ENCODE measurements around the gene SPATA31E1.

Gene SPATA31E1

DNA sequence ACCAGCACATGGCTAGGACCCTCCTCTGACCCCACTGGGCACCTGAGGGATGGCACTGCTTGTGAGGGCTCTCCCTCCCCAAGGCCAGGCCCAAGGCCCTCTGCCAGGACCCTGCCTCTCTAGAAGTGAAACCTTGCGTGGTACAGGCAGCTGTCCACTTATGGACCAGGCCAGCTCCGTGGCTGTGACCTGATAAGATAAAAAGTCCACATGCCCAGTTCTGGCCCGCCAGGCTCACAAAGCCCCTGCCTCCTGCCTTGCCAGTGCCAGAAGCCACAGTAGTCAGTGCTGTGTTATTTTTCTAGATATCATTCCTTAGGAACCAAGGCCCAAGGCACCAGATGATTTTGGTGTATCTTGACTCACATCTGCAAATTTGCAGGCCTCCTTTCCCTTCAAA lies 14.0 kb upstream of the SPATA31E1 start:
- no peak overlapping the region for H3K4me3 Mint-ChIP-seq
- H3K27ac Mint-ChIP-seq = no peak overlapping the region
- peaks cover 14 to 29% of the 10 kb centered on the region in 2 donors for H3K27me3 Mint-ChIP-seq
- ATAC-seq (replicated peaks) = no peak
- DNase-seq = no peak
- no peaks in the 10 kb centered on the region for H3K4me1 Mint-ChIP-seq (ENCODE audit: low read depth in 2 of 2)
- H3K9me3 Mint-ChIP-seq = peaks cover 6 to 11% of the 10 kb centered on the region in 2 donors
- peaks cover 3% of the 10 kb centered on the region for H3K36me3 Mint-ChIP-seq (ENCODE audit: insufficient read depth)

DNA sequence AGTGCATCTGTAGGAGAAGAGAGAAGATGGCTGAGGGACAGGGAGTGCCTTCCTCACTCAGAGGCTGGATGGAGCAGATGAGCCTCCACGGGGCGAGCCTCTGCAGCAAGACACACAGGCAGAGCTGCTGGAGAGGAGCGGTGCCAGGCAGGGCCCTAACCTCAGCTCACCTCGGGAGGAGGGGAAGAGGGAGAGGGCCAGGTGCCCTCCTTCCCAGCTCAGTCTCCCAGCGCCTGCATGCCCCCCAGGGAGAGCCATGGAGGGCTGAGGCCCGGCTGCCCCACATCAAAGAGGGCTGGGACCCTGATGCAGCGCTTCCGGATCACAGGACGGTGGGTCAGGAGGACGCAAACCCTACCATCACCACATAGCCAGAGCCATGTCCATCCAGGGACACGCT lies 13.6 kb upstream of the SPATA31E1 start:
- Mint-ChIP-seq H3K9me3 (peaks cover 6 to 11% of the 10 kb centered on the region in 2 donors), H3K36me3 (ENCODE audit: insufficient read depth) (peaks cover 3% of the 10 kb centered on the region), H3K4me3 (no peak overlapping the region), H3K27ac (no peak overlapping the region), H3K4me1 (ENCODE audit: low read depth in 2 of 2) (no peaks in the 10 kb centered on the region), H3K27me3 (peaks cover 13 to 34% of the 10 kb centered on the region in 2 donors)
- DNase-seq = no peak
- no peak for ATAC-seq (replicated peaks)

DNA sequence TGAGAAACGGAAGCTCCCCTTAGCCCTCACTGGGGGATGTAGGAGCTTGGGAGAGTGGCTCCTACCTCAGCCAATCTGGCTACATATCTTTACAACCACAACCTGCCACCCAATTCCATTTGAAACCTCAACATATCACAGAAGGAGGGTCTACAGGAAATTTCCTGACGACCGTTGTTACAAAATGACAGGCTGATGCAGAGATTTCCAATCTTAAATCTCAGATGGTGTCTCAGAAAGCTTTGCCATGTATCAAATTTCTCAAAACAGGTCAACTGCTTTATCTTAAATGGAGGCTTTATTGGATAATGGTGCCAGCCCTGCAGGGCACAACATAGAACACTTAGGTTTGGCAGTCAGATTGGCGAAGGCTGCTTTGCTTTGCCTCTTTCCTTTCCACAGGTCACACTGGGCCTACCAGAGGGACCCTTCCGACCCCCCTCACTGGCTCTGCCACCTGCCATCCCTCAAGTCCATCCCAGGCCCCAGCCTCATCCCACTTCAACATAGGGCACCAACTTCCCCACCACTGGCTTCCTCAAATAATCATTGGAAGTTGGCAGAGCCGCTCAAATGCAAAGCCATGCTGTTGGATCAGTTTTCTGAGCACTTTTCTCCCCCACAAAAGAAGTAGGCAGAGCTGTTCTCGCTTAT lies 11.1 kb upstream of the SPATA31E1 start:
- ATAC-seq (replicated peaks) (no peak), DNase-seq (no peak)
- peaks cover 7 to 46% of the 10 kb centered on the region in 2 donors for H3K27me3 Mint-ChIP-seq
- no peaks in the 10 kb centered on the region for H3K4me1 Mint-ChIP-seq (ENCODE audit: low read depth in 2 of 2)
- H3K4me3 Mint-ChIP-seq = no peak overlapping the region
- H3K9me3 Mint-ChIP-seq = peaks cover 6 to 11% of the 10 kb centered on the region in 2 donors
- no peak overlapping the region for H3K27ac Mint-ChIP-seq
- peaks cover under 1% of the 10 kb centered on the region for H3K36me3 Mint-ChIP-seq (ENCODE audit: insufficient read depth)

DNA sequence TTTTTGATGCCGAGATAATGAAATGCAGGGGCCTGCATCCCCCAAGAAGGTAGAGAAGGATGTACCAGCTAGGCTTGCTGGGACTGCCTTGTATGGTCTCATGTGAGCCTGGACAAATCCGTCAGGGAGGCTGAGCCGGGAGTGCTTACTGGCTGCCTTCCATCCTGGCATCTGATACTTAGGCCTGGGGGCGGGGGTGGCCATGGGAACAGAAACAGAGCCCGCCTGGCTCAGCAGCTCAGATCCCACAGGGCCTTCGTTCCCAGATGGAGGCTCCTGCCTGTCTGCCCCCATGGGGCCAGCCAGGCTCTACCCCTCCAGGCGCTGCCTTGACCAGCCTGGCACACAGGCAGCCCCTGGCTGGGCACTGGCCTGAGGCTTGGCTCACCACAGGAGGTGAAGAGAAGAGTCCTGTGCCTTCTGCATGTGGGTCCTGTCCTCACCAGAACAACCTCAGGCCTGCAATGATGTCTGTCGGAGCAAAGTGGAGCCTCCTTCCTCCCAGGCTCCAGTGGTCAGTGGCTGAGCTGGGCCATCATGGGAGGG lies 10.5 kb upstream of the SPATA31E1 start:
- no peak for DNase-seq
- ATAC-seq (replicated peaks) = no peak
- no peaks in the 10 kb centered on the region for H3K4me1 Mint-ChIP-seq (ENCODE audit: low read depth in 2 of 2)
- no peak overlapping the region for H3K27ac Mint-ChIP-seq
- H3K36me3 Mint-ChIP-seq (ENCODE audit: insufficient read depth) = peaks cover 3% of the 10 kb centered on the region
- peaks cover 12 to 46% of the 10 kb centered on the region in 2 donors for H3K27me3 Mint-ChIP-seq
- peaks cover 6 to 11% of the 10 kb centered on the region in 2 donors for H3K9me3 Mint-ChIP-seq
- no peak overlapping the region for H3K4me3 Mint-ChIP-seq

DNA sequence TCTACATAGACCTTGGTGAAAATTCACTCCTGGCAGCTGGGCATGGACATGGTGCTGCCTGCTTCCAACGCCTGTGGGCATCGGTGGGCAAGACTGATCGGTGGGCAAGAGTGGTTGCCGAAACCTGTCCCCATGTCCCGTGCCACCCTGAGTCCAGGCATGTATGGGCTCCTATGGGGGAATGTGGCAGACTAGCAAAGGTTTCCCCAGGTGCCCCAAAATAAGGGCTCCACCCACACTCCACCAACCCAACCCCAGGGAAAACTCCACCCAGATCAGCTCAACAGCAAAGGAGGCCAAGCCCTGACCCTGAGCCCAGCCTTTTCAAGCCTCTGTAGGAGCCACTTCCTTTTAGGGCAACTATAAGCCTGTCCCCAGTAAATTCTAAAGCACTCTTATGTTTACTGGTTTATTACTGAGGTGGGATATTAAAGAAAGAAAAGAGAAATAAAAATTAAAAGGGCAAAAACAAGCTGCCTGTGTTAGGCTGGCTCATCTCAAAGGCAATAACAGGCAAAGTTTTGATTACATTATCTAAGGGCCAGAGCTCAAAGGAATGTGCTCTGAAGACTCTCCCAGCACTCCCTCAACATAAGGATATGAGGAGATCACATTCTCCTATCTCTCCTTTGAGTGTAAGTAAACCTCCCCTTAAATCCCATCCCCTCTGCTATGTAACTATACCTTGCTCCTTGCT lies 8.9 kb upstream of the SPATA31E1 start:
- peaks cover 19 to 53% of the 10 kb centered on the region in 2 donors for H3K27me3 Mint-ChIP-seq
- no peak for DNase-seq
- peaks cover 3% of the 10 kb centered on the region for H3K36me3 Mint-ChIP-seq (ENCODE audit: insufficient read depth)
- no peak for ATAC-seq (replicated peaks)
- H3K4me1 Mint-ChIP-seq (ENCODE audit: low read depth in 2 of 2) = no peaks in the 10 kb centered on the region
- H3K9me3 Mint-ChIP-seq = peaks cover 6 to 11% of the 10 kb centered on the region in 2 donors
- H3K4me3 Mint-ChIP-seq = no peak overlapping the region
- H3K27ac Mint-ChIP-seq = no peak overlapping the region

DNA sequence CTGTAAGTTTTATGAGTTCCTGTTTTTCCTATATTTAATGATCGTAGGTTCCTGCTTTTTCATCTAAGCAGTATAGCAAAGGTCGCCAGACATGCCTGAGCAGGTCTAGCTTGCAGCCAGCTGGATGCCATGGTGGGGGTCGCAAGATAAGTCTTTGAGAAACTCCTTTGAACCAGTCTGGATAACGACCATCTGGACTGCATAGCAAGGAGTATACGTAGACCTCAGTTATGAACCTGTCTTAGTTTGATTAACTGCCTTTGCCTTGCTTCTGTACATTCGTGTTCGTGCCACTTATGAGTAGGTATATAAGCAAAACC lies 8.4 kb upstream of the SPATA31E1 start:
- no peak for ATAC-seq (replicated peaks)
- Mint-ChIP-seq H3K4me1 (ENCODE audit: low read depth in 2 of 2) (no peaks in the 10 kb centered on the region), H3K27ac (no peak overlapping the region)

DNA sequence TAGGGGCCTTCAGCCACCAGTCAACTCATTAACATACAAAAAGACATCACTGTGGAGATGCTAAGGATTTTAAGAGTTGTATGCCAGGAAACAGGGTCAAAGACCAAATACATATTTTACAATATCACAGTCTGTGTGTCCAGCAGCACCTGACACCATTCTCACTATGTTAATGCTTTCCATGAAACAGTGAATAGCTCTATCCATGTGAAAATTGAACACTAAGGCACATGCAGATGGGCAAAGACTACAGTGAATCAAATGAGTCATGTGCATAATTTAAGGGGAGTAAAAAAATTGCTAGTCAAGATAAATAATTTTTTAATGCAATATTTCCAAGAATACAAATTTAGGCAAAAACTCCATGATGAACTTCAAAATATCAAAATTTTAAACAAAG lies 7.6 kb upstream of the SPATA31E1 start:
- Mint-ChIP-seq H3K9me3 (peaks cover 0 to 1% of the 10 kb centered on the region in 2 donors), H3K36me3 (ENCODE audit: insufficient read depth) (peaks cover 3% of the 10 kb centered on the region), H3K4me3 (no peak overlapping the region), H3K27ac (no peak overlapping the region), H3K27me3 (peaks cover 23 to 58% of the 10 kb centered on the region in 2 donors), H3K4me1 (ENCODE audit: low read depth in 2 of 2) (no peaks in the 10 kb centered on the region)
- ATAC-seq (replicated peaks) (no peak), DNase-seq (no peak)

More for the DNA sequence above, 8.4 kb upstream of the SPATA31E1 start:
- no peak overlapping the region for H3K4me3 Mint-ChIP-seq
- peaks cover 6 to 9% of the 10 kb centered on the region in 2 donors for H3K9me3 Mint-ChIP-seq
- no peak for DNase-seq
- peaks cover 19 to 53% of the 10 kb centered on the region in 2 donors for H3K27me3 Mint-ChIP-seq
- H3K36me3 Mint-ChIP-seq (ENCODE audit: insufficient read depth) = peaks cover 3% of the 10 kb centered on the region

DNA sequence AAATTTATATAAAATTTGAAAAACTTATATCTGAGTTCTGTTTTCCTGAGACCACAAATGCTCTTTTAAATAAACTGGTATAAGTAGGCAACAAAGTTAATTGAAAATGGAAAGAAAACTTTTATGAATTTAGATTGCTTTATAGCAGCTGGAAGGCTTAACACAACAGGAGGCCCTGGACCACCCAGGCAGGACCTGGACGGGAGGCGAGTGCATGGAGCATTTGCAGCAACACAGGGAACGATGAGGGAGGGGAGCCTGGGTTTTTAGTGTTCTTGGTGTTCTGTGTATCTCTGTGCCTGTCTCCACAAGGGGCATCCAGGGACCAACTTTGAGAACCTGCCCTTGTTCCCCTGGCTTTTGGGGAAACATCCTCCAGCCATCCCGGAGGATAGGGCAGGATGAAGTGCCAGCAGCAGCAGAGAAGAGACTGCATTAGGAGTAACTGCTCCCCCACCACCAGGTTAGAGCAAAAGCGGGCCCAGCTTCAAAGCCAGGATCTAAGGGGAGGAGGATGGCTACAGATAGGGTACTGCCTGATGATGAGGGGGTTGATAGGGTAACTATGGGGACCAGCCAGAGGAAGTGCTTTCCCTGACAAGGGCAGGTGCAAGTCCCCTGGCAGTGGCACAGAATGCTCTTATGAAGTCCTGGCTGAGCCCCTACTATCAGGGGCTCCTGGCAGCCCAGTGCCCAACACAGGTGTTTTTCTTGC lies 6.7 kb upstream of the SPATA31E1 start:
- no peak overlapping the region for H3K4me3 Mint-ChIP-seq
- ATAC-seq (replicated peaks) = no peak
- no peaks in the 10 kb centered on the region for H3K9me3 Mint-ChIP-seq
- H3K27ac Mint-ChIP-seq = no peak overlapping the region
- peaks cover 3% of the 10 kb centered on the region for H3K36me3 Mint-ChIP-seq (ENCODE audit: insufficient read depth)
- DNase-seq = no peak
- peaks cover 27 to 67% of the 10 kb centered on the region in 2 donors for H3K27me3 Mint-ChIP-seq
- H3K4me1 Mint-ChIP-seq (ENCODE audit: low read depth in 2 of 2) = no peaks in the 10 kb centered on the region

DNA sequence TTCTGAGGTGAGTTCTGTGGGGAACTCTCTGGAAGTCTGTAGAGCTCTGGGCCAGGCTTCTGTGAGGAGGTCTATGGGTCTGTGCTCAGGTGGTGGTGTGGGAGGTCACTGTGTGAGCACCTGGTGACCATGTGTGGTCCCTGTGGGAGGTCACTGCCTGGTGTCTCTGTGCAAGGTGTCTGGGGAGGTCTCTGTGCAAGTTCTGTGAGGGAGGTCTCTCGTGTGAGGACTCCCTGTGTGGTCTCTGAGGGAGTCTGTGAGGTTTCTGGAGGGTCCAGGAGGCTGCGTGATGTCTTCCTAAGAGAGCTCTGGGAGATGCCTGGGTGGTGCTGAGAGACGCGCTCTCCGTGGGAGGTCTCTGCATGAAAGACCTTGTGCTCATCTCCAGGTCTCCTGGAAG lies 6.0 kb upstream of the SPATA31E1 start:
- DNase-seq (no peak), ATAC-seq (replicated peaks) (no peak)
- Mint-ChIP-seq H3K9me3 (no peaks in the 10 kb centered on the region), H3K4me3 (no peak overlapping the region), H3K27ac (no peak overlapping the region), H3K4me1 (ENCODE audit: low read depth in 2 of 2) (no peaks in the 10 kb centered on the region), H3K36me3 (ENCODE audit: insufficient read depth) (peaks cover 3% of the 10 kb centered on the region), H3K27me3 (peaks cover 27 to 74% of the 10 kb centered on the region in 2 donors)

DNA sequence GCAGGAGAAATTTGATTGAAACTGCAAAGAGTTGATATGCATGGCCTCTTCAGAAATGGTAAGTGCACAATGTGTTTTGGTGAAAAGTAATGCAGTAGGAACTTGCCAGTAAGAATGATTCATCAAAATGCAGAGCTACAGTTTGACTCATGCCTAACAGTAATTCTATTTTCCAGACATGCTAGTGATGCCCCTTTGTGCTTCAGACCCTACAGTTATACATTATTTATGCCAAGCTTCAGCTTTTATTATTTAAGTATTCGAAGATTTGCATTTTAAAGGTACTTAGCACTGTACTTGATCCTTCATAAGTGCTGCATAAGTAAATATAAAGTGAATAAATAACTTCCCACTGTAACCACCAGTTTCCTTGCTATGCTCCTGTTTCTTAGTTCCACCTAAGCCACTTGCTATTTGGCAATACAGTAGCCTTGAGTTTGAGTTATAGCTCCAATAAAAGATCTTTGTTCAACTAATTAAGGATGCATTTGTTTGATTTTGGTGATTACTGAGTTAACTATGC lies 3.6 kb upstream of the SPATA31E1 start:
- Mint-ChIP-seq H3K4me1 (ENCODE audit: low read depth in 2 of 2) (no peaks in the 10 kb centered on the region), H3K27ac (no peak overlapping the region), H3K36me3 (ENCODE audit: insufficient read depth) (peaks cover 3% of the 10 kb centered on the region), H3K4me3 (no peak overlapping the region), H3K27me3 (peaks cover 27 to 67% of the 10 kb centered on the region in 2 donors), H3K9me3 (no peaks in the 10 kb centered on the region)
- DNase-seq (no peak), ATAC-seq (replicated peaks) (no peak)

DNA sequence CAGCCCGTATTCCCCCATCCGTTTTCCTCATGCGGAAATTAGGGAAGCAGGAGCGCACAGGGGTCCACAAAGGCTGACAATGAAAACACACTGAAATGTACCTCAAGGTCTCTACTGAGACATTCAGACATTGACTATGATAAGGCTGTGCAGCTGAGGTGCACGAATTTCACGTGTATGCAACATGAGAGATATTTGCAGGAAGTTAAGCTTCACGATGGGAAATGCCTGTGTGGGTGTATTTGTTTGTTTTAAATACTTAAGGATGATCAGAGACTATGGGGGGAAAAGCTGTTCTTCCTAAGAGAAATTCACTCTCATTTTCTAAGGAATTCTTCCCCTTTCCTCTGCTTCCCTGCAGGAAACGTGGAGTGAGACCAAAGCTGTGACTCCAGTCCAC lies 2.6 kb upstream of the SPATA31E1 start:
- H3K4me1 Mint-ChIP-seq (ENCODE audit: low read depth in 2 of 2) = no peaks in the 10 kb centered on the region
- no peaks in the 10 kb centered on the region for H3K9me3 Mint-ChIP-seq
- DNase-seq = no peak
- peaks cover 3% of the 10 kb centered on the region for H3K36me3 Mint-ChIP-seq (ENCODE audit: insufficient read depth)
- H3K27ac Mint-ChIP-seq = no peak overlapping the region
- no peak for ATAC-seq (replicated peaks)
- H3K27me3 Mint-ChIP-seq = peaks cover 28 to 75% of the 10 kb centered on the region in 2 donors
- H3K4me3 Mint-ChIP-seq = no peak overlapping the region

DNA sequence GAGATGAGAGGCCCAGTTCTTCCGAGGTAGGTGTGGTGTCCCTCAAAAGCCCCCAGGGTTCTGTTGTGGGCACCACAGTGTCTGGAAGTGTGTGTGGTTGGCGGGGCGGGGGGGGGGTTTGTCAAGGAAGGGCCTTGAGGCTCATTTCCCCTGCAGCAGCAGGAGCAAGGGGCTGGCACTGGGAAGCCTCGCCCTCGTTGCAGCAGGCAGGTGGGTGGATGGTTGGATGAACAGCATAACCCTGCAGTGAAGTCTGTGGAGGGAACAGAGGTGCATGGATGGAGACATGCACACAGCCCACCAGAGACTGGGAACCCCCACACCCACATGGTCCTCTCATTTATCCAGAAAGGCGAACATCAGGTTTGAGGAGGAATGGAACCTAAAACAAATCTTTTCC lies 2.0 kb upstream of the SPATA31E1 start:
- DNase-seq = no peak
- no peaks in the 10 kb centered on the region for H3K4me1 Mint-ChIP-seq (ENCODE audit: low read depth in 2 of 2)
- H3K4me3 Mint-ChIP-seq = no peak overlapping the region
- no peak for ATAC-seq (replicated peaks)
- no peaks in the 10 kb centered on the region for H3K9me3 Mint-ChIP-seq
- peaks cover 29 to 78% of the 10 kb centered on the region in 2 donors for H3K27me3 Mint-ChIP-seq
- H3K27ac Mint-ChIP-seq = no peak overlapping the region
- H3K36me3 Mint-ChIP-seq (ENCODE audit: insufficient read depth) = peaks cover 3% of the 10 kb centered on the region

DNA sequence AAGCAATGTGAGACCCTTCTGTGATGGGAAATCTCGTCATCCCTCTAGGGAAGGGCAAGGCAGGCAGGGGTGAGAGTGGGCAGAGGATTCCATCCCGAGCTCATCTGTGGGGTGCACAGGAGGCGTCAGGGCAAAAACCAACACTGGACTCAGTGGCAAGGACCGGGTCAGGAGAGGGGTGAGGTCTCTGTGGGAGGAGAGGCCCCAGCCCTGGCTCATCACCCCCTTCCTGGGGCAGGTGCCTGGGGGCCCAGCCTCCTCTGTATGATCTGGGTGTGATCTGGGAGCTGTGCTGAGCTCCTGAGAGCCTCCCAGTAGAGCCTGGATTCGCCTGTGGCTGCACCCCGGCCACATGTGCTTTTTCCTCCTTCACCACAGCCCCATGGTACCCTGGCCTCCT lies 597 bp downstream of the SPATA31E1 start:
- no peaks in the 10 kb centered on the region for H3K36me3 Mint-ChIP-seq (ENCODE audit: insufficient read depth)
- no peak overlapping the region for H3K4me3 Mint-ChIP-seq
- peaks cover 21 to 80% of the 10 kb centered on the region in 2 donors for H3K27me3 Mint-ChIP-seq
- DNase-seq (no peak), ATAC-seq (replicated peaks) (no peak)
- H3K4me1 Mint-ChIP-seq (ENCODE audit: low read depth in 2 of 2) = no peaks in the 10 kb centered on the region
- no peak overlapping the region for H3K27ac Mint-ChIP-seq
- no peaks in the 10 kb centered on the region for H3K9me3 Mint-ChIP-seq
